HG02938 (cell line): ENCODE data around the gene ARHGAP26.

ENCODE experiments used
- ATAC-seq: cut with Tn5 transposase; IDR thresholded peaks from one replicate; pipeline ENCODE4 v1.9.1; 2021; ENCODE audit warnings: mild to moderate bottlenecking, moderate library complexity; ENCODE audit not compliant: unreplicated experiment

The ARHGAP26 gene

DNA sequence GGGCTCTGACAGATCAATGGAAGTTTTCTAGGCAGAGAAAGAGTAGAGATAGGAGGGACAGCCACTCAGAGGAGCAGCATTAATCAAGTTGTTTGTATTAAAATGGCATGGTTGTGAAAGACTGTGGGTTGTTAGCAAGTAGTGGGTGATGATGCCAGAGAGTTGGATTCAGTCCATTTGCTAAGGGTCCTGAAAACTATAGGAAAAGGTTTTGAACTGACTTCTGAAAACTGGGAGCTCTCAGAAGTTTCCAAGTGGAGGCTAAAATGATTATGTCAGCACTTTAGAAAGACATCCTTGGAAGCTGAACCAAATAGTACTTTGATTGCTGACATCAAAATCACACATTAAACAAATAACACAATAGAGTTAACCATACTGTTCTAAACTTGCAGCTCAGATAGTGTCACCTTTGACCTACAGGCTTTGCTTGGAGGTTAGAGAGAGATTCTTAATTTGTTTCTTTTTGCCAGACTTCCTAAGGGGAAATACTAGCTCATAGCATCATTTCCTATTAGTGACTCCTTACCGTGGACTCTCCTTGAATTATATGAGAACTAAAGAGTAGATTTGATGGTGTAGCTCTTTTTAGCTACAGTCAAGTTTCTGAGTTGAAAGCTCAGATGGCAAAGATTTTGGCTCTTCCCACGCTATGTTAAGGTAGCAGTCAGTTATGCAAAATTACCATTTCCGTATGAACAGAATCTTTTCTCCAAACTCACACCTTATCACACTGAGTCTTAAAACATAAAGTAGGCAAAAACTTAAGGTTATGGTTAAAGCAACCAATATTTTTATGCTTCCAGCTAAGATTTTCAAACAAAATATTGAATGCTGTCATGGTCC is 356.2 kb downstream of the ARHGAP26 start:
- ATAC-seq: no peak

DNA sequence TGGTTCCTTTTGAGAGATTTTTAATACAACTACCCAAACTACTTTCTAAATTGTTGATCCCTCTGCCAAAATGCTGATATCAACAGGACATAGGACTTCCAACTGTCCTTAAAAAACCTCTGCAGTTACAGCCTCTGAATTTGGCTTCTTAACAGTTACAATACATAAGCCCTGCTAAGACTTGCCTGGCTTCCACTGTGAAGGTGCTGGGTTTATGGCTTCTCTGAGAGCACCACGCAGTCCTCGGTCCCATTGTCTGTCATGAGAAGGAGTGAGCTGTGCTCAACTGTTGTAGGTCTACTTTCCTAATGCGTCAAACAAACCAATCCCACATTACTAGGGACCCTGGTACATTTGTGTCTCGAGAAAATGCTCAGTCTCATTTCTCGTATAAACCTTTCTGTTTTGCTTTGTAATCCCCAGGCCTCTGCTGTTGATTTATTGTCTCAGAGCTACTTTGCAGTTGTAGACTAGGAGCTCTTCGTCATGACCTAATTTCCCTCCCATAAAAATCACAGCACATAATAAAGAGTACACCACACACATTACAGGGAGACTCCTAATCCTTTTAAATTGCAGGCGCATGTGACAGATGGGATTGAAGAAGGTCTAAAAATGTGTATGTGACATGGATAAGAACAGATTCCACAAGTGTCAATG is 358.4 kb downstream of the ARHGAP26 start:
- ATAC-seq: no peak

DNA sequence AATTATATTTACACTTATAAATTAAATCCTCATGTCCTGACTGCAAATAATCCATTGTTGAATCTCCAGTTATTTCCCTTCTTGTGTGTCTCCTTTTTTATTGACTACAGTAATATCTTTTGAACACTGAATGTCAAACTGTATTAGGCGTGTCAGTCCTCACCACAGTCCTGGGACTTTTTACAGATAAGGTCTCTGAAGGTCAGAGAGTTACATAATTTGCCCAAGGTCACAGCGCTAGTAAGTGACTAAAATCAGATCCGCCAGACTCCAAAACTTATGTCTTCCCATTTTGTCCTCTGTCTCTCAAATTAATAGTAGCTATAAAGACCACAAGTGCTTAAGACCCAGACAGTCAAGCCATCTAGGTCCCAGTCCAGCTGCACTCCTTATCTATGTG is 359.0 kb downstream of the ARHGAP26 start:
- no peak for ATAC-seq

DNA sequence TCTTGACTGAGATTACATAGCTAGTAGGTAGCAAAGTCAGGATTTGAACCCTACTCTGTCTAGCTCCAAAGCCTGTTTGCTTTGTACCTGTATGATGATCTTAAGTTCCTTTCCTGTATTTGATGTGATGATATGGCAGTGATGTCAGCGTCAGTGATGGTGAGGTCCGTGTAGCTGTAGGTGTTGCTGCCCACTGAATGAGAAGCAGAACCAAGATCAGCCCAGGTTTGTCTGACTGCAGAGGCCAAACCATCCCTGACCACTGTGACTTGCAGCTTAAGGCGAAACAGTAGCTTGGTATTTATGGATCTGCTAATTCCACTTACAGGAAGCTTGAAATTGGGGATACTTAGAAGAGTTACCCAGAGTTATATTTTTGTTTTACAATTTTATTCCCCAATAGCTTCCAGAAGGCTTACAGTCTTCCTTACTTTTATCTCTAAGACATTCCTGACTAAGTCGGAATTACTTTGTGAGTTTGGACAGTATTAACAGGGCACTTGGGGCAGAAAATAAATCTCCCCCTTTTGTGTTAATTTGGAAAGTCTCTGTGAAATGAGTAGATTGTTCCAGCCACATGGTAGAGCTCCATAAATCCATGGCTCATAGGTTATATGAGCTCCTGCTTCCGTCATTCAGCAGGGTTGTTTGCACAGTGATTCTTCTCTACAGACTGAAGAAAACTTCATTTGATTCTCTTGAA is 359.9 kb downstream of the ARHGAP26 start:
- no peak for ATAC-seq

DNA sequence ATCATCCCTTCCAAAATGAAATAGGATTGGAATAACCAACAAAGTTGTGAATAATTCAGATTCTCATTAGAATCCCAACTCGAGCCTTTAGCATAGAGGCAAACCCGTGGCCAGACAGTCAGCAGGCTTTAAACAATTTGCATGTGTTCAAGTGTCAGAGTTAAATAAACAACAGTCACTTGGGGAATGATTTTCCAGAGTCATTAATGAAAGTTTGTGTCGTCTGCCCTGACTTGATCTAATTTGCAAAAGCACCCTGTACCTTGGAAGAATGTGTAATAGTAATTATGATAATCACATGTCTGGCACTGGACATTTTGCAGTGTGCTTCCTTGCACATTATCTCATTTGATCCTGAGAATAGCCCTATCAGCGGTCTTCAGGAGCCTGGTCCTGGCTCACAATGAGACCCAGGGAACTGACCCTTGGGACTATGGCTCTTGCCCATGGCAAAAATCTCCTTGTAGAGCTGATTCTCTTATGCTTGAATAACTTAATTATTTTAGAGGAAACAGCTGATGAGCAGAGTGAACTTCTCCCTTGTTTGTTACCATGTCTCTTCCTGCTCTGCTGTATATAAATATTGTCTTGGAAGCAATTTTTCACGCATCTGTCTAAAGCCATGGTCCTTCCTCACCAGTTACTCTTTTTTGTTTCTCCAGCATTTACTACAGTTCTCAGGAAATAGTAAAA is 360.6 kb downstream of the ARHGAP26 start:
- ATAC-seq: no peak

DNA sequence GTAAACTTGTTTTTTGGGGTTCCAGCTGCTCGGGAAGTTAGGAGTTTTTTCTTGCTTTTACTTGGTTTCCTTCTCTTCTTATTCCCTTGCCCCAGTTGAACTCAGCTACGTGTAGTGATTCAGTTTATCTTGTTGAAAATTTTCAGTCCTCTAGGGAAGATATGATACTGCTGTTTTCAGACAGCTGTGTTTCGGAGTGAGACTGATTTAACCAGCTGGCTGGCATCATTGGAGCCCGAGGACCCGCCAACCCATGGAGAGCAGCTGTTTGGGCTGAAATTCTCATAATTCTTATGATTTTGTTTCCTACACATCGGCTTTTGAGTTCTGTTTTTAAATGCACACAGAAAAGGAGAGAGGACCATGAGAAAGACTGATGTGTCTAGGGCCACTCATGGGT is 361.8 kb downstream of the ARHGAP26 start:
- ATAC-seq: no peak

DNA sequence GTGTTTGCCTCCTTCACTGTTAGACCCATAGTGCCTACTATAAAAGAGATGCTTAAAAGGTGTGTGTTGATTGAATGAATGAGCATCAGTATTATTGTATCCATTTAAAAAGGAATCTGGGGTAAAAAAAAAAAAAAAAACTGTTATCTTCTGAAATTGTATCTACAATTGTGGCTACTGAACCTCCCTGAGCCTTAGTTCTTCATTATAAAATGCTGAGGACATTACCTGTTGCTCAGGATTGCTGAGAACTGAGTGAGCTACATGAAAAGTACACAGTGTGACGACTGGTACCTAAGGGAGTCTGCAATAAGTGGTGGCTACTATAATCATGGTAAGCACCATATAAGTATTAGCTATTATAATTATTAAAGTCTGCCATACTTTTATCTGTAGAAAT is 362.6 kb downstream of the ARHGAP26 start:
- ATAC-seq: no peak

DNA sequence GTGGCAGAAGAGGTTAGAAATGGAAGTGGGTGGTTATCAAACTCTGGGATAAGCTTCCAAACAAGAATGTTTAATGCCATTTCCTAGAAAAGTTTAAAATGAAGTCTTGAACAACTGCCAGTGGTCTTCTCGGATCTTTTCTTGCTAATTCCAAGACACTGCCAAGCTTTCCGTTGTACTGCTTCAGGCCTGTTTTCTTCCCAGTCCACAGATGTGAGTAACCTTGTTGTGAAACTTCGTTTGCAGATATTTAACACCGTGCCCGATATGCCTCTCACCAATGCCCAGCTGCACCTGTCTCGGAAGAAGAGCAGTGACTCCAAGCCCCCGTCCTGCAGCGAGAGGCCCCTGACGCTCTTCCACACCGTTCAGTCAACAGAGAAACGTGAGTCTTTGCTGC is 363.5 kb downstream of the ARHGAP26 start:
- ATAC-seq: no peak

DNA sequence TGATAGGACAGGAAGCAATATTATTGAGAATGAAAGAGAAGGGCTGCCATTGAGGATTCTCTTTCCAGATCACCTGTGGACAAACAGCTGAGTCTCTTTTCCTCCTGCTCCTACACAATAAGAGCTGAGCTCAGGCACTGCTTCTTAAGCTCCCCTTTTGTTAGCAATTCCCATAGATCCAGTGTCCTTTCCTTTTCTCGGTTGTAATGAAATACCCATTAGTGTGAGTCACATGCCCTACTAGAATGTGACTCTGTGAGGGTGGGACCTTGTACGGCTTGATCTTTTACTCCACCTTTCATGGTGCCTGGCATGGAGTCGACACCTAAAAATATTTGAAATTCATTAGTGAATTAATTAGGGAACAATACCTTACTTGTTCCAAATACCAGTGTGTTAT is 364.1 kb downstream of the ARHGAP26 start:
- no peak for ATAC-seq

DNA sequence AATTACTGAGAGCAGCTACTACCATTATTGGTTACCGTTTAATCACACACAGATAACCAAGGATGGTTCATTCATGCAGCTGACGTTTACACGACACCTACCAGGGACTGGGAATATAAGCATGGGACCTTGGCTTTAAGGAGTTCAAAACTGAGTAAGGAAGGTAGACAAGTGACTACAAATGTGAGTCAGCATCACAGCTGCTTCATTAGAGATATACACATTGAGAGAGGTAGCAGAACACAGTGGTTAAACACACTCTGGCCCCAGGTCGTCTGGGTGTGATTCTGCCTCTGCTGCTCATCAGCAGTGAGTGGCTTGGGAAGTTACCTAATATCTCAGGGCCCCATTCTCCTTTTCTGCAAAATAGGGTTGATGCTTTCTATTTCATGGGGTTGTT is 364.7 kb downstream of the ARHGAP26 start:
- peak; percentile 71 for ATAC-seq

DNA sequence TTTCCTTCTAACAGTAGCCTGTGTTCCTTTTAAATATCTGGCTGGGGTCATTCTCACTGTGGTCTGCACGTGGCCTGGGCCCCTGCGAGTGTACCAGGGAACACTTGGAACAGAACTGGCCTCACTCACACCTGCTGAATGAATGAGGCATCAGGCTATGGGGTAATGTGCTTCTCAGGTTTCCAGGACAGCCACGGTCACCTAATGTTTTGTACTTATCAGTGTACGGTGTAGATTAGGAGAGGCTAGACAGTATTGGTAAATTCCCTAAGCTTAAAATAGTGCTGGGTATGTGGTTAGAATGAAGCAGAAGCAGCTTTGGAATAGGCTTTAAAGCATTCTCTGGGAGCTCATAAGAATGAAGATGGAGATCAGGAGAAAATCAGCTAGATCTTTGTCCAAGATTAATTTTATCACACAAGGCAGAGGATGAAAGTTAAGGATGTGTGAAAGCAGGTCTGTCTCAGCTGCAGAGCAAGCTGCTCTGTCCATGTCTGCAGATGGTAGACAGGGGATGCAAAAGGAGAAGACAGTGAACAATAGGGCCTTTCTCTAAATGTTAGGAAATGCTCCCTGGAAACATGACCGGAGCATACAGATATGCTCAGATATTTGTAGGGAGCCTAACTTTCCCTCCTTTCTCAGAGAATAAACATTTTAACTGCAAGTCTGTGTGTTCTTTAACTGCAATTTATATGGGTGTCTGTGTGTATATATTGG is 365.8 kb downstream of the ARHGAP26 start:
- no peak for ATAC-seq

DNA sequence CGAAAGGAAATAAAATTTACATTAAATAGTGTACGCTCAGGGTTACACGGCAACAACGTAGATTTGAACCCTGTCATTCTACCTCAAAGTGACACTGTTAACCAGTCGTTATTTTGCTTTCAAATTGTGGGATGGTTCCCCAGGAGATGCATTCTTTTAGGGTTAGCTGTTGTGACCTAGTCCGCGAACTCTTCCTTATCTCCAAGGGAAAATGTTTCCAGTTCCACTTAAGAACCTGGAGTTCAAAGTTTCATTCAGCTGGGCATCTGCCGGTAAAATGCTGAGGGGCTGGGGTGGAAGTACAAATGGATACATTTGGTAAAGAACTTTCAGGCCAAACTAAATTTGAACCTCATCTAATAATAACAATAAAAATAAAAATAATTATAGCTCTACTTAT is 368.7 kb downstream of the ARHGAP26 start:
- ATAC-seq: no peak

DNA sequence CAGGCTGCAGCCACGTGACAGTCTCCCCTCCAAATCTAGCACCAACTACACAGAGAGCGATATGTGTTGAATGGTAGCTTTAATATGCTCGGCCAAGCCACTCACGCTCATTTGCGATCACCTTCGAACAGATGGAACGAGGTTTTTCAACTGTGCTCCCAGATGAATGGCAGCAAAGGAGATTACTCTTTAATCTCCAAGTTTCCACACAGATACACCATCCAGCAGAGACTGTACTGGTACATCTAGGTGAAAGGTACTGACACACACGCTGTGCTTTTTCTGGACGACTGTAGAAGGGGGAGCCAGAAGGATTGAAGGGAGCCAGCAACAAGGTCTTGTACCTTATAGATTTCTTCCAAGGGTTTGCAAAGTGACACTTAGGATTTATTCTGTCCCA is 369.4 kb downstream of the ARHGAP26 start:
- no peak for ATAC-seq

DNA sequence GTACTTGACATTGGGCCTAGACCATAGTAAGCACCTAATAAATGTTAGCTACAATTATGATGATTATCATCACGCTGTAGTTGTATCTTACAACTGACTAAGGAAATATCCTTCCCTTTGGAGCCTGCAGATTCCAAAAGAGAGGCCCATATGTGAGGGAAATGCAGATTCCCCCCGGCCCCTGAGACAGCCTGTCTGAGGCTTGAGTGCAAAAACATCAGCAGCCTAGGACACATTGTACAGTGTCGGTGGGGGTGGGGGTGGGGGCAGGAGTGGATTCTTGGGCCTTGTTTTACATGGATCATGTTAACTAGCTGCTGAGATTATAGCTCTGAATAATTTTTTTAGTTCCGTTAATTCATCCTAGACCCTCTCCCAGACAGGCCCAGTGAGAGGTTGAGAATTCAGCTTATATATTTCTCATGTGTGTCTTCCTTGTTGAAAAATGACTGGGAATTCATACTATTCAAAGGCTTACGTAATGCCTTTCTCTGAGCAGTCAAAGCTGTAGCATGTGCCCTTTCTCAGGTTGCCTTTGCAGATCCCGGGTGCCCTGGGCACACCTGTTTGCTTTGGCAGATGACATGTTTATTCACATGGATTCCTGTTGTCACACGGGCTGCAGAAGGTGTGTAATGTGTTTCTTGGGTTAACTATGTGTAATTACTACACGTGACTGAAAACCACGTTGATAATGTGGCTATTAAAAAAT is 370.5 kb downstream of the ARHGAP26 start:
- ATAC-seq: no peak

DNA sequence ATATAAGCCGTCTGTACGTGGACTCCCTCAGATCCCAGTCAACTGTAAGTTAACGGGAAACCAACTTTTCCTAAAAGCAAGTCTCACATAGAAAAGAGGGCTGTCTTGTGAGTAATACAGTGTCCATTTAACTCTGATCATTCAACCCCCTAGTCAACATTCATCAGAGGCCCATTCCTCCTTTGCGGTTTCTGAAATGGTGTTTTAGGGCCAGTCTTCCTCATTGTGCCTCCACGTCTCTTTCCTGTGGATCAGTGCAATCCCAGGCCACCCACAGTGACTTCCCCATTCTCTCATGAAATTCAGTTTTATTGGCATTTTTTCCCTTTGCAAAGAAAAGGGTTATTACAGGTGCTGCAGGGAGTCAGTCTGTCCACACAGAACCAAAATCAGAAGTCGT is 371.5 kb downstream of the ARHGAP26 start:
- ATAC-seq: no peak

DNA sequence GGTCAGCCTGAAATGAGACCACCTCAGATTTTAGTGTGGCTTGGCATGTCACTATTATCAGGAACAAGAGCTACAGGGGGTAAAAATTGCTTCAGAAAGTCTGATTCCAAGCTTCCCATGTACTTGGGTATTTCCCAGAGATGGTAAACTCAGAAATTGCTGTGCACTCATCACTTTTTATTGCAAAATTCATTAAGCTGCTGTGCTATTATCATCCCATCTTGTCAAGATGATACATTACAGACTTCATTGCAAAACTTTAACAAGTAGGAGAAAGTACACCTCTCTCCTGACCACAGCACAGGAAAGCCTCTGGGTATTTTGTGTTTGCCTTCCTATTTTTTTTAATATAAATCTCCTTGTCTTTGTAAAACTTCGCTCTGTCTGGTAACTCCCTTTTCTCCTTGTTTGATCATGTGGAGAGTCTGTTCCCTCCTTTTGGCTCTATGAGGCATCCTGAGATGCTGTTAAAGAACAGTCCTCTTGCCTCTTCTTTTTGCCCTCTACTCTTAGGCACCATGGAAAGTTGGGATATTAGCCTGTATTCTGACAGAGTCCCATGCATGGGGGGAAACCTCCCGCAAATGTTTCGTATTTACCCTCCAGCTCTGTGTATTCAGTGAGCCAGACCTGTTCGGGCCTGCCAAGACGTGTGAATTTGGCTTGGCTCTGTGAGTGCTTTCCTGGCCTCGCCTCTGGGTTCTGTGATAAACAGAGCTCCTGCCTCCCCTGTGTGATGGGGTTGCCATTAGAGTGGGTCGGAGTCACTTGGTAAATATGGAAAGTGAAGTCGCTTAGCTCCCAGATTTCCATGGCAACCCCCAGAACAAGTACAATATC is 372.6 kb downstream of the ARHGAP26 start:
- ATAC-seq: no peak

DNA sequence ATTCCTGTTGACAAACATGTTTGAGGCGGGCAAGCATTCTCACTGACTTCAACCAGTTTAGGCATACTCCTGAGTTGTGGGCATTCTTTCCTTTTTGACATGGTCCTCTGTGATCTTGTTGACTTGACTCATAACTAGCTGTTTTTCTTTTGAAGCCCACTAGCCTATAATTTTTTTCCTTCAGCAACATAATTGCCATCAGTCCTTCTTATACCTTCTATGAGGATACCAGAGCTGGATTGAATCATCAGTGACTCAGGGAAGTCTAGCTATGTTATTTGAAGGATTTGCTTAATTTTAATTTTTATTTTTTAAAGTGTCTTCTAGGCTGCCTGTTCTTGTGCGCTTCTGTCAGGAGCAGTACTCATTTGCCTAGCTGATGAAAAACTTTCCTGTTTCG is 373.8 kb downstream of the ARHGAP26 start:
- ATAC-seq: no peak

DNA sequence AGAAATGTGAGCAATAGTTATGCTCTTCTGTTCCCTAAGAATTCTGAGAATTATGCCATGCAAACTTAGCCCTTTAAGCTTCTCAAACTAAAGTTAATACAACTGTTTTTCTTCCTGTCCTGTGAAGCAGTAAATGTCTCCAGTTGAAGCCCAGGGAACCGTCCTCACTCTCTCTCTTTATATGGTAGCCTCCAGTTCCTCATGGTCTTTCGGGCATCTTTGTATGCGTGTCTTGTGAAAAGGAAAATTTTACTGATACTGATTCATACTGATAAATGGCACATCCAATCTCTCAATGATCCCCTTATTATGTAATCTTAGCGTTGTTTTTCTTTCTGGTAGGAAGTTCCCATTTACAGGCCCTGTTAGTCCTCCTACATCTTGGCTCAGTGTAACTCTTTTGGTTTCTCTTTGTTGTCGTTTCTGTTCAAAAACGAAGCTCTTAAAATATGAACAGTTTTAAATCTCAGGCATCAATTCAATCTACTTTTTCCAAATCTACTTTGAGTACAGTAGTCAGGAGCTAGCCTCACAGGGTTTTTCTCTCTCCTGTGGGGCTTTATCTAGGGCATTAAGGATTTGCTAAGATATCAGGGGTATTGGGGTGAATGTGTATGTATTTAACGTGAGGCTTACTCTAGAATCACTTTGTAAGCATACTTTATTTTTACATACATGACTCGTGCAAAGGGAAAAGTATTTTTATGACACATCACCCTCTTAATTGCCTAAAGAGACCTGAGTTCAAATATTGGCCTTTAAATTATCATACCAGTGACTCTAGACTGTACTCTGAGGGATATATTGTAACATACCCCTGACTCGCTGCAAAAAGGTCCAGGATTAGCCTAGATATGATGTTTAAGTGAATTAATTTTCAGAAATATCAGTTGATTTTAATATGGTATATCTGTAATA is 375.3 kb downstream of the ARHGAP26 start:
- ATAC-seq: no peak
